Kidney epithelial cell (primary cell): Measurements from ENCODE around the gene ABAT. TPM values are rescaled to one million over a fixed set of nuclear protein-coding genes. Genes with fewer than 3 reads are reported as not detected.
A peak's percentile ranks its signal among the peaks of the same experiment; 100 is the strongest.
"Not testable (repeated sequence)": the region's sequence is repeated elsewhere in the genome, so short reads cannot be mapped to it uniquely, and the experiment has no call there.

Experiments
- DNase-seq: peaks from one replicate; pipeline ENCODE4 v3.0.0-alpha.2; 2010; ENCODE audit warnings: low read depth
- H3K27me3 ChIP-seq: 2 replicates; pipeline ENCODE4 v1.6.0; 2011; ENCODE audit warnings: low read length; ENCODE audit not compliant: control insufficient read depth, insufficient read depth
- H3K36me3 ChIP-seq: 2 replicates; pipeline ENCODE4 v1.5.1; 2011; ENCODE audit warnings: low read length; ENCODE audit not compliant: control insufficient read depth, insufficient read depth
- H3K4me3 ChIP-seq: 2 replicates; pipeline ENCODE4 v1.5.1; 2011; ENCODE audit warnings: low read depth, mild to moderate bottlenecking, control low read depth, low read length
- CTCF ChIP-seq: IDR thresholded peaks from 2 replicates; pipeline ENCODE4 v1.5.1; 2011; ENCODE audit warnings: mild to moderate bottlenecking, moderate library complexity, low read length, control low read depth, inconsistent platforms; ENCODE audit not compliant: insufficient read depth, poor library complexity, severe bottlenecking
- total RNA-seq: library from RNA; depleted of rRNA; stranded (reverse); fragments of >200 nt; gene quantifications from 2 replicates; pipeline ENCODE4 v1.2.3, GENCODE V29; 2015

Gene ABAT
- total RNA-seq, 1 donor from 2014 or later: 7.5 TPM

DNA sequence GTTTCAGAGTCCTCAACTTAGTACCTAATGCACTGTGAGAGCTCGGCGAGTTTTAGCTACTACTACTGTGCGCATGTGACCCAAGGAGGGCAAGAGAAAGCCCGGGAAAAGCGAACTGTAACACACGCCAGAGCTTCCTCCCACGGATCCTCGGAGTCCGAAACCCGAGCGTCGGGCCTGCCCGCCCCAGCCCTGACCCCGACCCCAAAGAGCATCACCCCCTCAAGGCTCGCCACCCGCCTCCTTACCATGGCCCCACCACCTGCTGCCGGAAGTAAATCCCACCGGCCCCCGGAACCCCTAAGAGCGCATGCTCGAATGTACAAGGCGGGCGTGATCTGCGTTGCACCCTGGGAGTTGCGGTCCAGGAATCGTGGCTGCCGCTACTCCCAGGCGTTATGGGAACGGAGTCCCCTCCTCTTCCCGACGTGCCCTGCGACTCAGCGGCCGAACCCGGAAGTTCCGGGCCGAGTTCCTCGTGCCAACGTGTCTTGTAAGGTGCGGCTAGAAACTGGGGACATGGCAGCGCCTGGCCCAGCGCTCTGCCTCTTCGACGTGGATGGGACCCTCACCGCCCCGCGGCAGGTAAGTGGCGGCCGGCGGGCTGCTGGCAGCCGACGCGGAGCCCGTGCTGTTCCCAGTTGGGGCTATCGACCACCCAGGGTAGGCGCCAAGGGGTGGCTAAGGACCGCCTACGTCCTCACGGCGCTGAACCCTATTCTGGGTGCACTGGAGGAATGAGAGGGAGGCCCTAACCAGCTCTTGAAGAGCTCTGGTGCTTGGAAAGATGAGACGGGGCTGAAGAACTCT lies 123.2 kb downstream of the ABAT start, which contains the start of the genes PMM2 and TMEM186:
TSS of gene PMM2 (plus strand) at position 476 of the 810 bp plus-strand sequence. CDS start at position 520, 44 bp downstream.
TSS of gene TMEM186 (minus strand) at position 276 of the 810 bp plus-strand sequence. CDS start at position 251, 25 bp downstream.
- peak; percentile 91 for DNase-seq
- Histone ChIP-seq H3K27me3 (no peaks in the 10 kb centered on the region), H3K36me3 (no peaks in the 10 kb centered on the region), H3K4me3 (peak within 1 kb of the TSS; percentile 90)
- TF ChIP-seq CTCF: no peak

DNA sequence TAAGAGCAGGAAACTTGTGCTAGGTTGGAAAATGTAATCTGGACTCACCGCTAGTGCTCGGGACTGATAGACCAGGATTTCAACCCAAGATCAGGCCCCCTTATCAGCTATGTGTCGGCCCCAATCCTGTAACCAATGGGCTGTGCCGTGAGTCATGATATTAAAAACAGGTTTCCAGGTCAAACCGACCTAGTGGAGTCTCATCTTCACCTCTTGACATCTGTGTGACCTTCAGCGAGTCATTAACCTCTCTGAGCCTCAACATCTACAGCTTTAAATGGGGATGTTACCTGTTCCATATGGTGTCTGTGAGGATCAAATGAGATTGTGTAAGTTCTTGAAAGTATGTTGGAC lies 123.7 kb downstream of the ABAT start:
- Histone ChIP-seq H3K4me3 (peak overlapping the region; percentile 90), H3K36me3 (no peaks in the 10 kb centered on the region), H3K27me3 (no peaks in the 10 kb centered on the region)
- TF ChIP-seq CTCF: no peak
- no peak for DNase-seq

GRCh38 chr16:8798535-8799157 lies 124.2 kb downstream of the ABAT start:
- Histone ChIP-seq H3K36me3 (no peaks in the 10 kb centered on the region), H3K27me3 (no peaks in the 10 kb centered on the region), H3K4me3 (peak overlapping the region; percentile 90)
- no peak for TF ChIP-seq CTCF
- DNase-seq: no peak

DNA sequence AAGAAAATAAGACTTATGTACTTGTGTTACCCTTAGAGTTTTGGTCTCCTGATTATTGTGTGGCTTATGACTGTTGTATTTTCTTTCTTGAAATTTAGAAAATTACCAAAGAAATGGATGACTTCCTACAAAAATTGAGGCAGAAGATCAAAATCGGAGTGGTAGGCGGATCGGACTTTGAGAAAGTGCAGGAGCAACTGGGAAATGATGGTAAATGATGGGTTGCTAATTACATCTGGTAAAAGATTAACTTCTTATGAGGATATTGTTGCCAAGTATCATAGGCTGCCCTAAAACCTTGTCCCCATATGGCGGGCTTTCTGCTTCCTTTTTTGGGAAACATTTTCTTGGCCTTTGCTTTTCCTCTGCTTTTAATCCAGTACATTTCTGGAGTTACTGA lies 127.3 kb downstream of the ABAT start:
- no peak for DNase-seq
- Histone ChIP-seq H3K4me3 (no peak overlapping the region), H3K36me3 (no peaks in the 10 kb centered on the region), H3K27me3 (no peaks in the 10 kb centered on the region)
- no peak for TF ChIP-seq CTCF

DNA sequence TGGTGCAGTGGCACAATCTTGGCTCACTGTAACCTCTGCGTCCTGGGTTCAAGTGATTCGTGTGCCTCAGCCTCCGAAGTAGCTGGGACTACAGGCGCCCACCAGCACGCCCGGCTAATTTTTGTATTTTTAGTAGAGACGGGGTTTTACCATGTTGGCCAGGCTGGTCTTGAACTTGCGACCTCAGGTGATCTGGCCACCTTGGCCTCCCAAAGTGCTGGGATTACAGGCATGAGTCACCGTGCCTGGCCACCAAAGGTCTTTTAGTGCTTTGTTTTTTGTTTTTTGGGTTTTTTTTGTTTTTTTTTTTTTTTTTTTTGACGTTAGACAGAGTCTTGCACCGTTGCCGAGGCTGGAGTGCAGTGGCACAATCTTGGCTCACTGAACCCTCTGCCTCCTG lies 129.3 kb downstream of the ABAT start:
- DNase-seq, H3K36me3 ChIP-seq, H3K4me3 ChIP-seq, H3K27me3 ChIP-seq: not testable (repeated sequence)

GRCh38 chr16:8804313-8804712 lies 129.9 kb downstream of the ABAT start:
- DNase-seq: no peak
- Histone ChIP-seq H3K36me3 (peaks cover 1% of the 10 kb centered on the region), H3K27me3 (no peaks in the 10 kb centered on the region), H3K4me3 (no peak overlapping the region)
- TF ChIP-seq CTCF: no peak
